Measurements from ENCODE around the gene CBX7. TPM values are rescaled to one million over a fixed set of nuclear protein-coding genes. Genes with fewer than 3 reads are reported as not detected.

The CBX7 gene
- total and polyA plus RNA-seq, 2 experiments from 2014 or later, result 2.6 to 11.5 TPM

DNA sequence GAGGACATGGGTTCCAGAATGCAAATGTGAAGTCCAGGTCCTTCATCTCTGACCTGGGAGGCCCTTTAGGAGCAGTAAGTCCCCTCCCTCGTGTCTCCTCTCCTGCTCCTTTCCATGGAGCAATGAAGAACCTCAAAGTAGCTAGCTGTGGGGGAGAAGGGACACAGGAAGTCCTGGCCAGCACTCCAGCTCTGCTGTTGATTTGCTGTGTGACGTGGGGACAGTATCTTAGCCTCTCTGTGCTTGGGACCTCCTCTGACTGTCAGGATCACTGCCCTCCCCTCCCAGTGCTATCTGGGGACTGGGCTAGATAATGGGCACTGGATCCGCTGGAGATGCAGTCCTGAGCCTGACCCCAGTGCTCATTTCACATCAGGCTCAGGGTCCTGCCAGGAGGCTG, 56.5 kb downstream of the CBX7 start (continued):
- TF ChIP-seq ZNF462 (CRISPR knock-in tag; IDR thresholded peaks at IDR 0.05), result no peak
- TF ChIP-seq EZH2phosphoT487 (IDR thresholded peaks at IDR 0.05; ENCODE audit: unreplicated experiment), result no peak

- Histone ChIP-seq H3K4me1 (ENCODE audit: insufficient read depth) (peaks cover 18% of the 10 kb centered on the region; the same call in 1 of the 2 replicates), H4K20me1 (replicated peaks; ENCODE audit: insufficient read depth) (no peaks in the 10 kb centered on the region), H3K27ac (ENCODE audit: low read depth) (no peak overlapping the region), H3K27me3 (ENCODE audit: insufficient read depth) (no peaks in the 10 kb centered on the region), H2AFZ (peak overlapping the region; percentile 28; the same call in 1 of the 2 replicates), H3K79me2 (replicated peaks; ENCODE audit: insufficient read depth) (no peaks in the 10 kb centered on the region), H3K9me2 (ENCODE audit: insufficient read depth) (no peaks in the 10 kb centered on the region), H3K4me3 (no peak overlapping the region), H3K36me3 (ENCODE audit: insufficient read depth) (no peaks in the 10 kb centered on the region), H3K4me2 (no peak overlapping the region), H3F3A (replicated peaks; ENCODE audit: low read depth) (0 out of 2 replicates have a peak, but pooled peaks cover 3% of the 10 kb centered on the region)
- H3K9me3 Mint-ChIP-seq, result no peaks in the 10 kb centered on the region
- ATAC-seq (no peak), DNase-seq (ENCODE audit: low spot score) (no peak)
- H3K4me3 Mint-ChIP-seq, result no peak overlapping the region
- H3K27me3 Mint-ChIP-seq (ENCODE audit: insufficient read depth, low read depth, poor library complexity), result peaks cover 24% of the 10 kb centered on the region
- H3K4me1 Mint-ChIP-seq, result peaks cover 20% of the 10 kb centered on the region
- H3K27ac Mint-ChIP-seq, result no peak overlapping the region
- H3K36me3 Mint-ChIP-seq (ENCODE audit: low read depth), result no peaks in the 10 kb centered on the region
- no peak for TF ChIP-seq JUNB (IDR thresholded peaks at IDR 0.05; ENCODE audit: unreplicated experiment)
- TF ChIP-seq CREB1 (CRISPR knock-in tag; IDR thresholded peaks at IDR 0.05; ENCODE audit: low read depth), result no peak
- TF ChIP-seq ZNF114 (CRISPR knock-in tag; IDR thresholded peaks at IDR 0.05), result no peak
- no peak for TF ChIP-seq POLR2AphosphoS5 (IDR thresholded peaks at IDR 0.05; ENCODE audit: low read depth)
- TF ChIP-seq CTCF (conservative IDR thresholded peaks at IDR 0.05; ENCODE audit: low read depth in 2 of 2), result no peak
- no peak for TF ChIP-seq ZNF462 (CRISPR knock-in tag; IDR thresholded peaks at IDR 0.05)
Measured at GRCh38 chr22:39094717-39095389, 57.6 kb downstream of the CBX7 start.

All from GM23338 (cell line).